GM18507 (cell line): ENCODE data around the gene ACTL7A.
"Not testable (repeated sequence)": the region's sequence is repeated elsewhere in the genome, so short reads cannot be mapped to it uniquely, and the experiment has no call there.

Experiments used
- DNase-seq: peaks from one replicate; pipeline ENCODE4 v3.0.0; 2011; ENCODE audit warnings: low read depth; ENCODE audit not compliant: insufficient read length; ENCODE audit errors: extremely low spot score
- FAIRE-seq: peaks from 2 replicates; lab custom pipeline; 2011; peaks lifted over from hg19 to GRCh38; lab: Jason Lieb, UNC

Gene ACTL7A

DNA sequence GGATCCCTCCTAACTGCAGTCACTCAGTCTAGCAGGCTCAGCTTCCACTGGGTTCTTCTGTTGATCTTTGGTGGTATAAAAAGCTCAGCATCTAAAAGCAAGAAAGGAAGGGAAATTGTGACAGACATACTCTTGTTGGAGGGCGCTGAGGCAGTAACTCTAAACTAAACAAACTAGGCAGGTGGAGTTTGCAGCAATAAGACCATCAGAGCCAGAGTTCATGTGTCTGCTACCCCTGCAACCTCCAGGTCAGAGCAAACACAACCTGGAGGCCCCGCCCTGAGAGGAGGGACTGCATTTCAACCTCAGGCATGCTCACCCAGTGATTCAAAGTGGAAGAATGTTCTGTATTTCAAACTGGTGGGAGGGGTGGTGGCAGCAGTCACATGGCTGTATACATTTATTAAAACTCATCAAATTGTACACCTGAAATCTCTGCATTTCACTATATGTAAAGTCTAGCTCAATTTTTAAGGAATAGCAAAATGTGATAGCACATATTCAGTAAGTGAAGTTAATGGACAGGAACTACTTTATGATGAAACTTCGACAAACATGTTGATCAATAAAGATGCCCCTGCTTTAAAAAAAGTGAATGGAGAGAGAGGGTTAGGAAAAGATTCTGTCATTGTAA lies 7.1 kb downstream of the ACTL7A start:
- DNase-seq (no peak), FAIRE-seq (no peak)

GRCh38 chr9:108874058-108874788 lies 12.2 kb downstream of the ACTL7A start:
- DNase-seq (no peak), FAIRE-seq (no peak)

- FAIRE-seq = no peak
- no peak for DNase-seq
Observed at GRCh38 chr9:108876425-108876824, 14.4 kb downstream of the ACTL7A start.

DNA sequence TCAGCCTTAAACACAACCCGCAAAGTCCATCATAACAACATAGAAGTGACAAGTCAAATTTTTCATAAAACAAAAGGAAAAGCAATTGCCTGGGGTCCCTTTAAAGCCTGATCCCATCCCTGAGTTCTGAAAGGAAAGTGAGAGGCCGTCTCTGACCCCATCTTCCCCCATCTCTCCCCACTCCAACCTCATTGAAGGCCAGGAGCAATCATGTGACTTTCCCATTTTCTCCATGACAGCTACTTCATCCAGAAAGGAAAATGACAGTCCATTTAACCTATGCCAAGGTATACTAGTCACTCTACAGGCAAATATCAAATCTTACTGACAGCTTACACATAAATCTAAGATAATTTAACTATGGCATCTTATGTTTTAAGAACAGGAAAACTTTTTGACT lies 15.5 kb downstream of the ACTL7A start:
- DNase-seq (no peak), FAIRE-seq (no peak)

- no peak for FAIRE-seq
- no peak for DNase-seq
Observed at GRCh38 chr9:108880738-108881316, 18.8 kb downstream of the ACTL7A start.

DNA sequence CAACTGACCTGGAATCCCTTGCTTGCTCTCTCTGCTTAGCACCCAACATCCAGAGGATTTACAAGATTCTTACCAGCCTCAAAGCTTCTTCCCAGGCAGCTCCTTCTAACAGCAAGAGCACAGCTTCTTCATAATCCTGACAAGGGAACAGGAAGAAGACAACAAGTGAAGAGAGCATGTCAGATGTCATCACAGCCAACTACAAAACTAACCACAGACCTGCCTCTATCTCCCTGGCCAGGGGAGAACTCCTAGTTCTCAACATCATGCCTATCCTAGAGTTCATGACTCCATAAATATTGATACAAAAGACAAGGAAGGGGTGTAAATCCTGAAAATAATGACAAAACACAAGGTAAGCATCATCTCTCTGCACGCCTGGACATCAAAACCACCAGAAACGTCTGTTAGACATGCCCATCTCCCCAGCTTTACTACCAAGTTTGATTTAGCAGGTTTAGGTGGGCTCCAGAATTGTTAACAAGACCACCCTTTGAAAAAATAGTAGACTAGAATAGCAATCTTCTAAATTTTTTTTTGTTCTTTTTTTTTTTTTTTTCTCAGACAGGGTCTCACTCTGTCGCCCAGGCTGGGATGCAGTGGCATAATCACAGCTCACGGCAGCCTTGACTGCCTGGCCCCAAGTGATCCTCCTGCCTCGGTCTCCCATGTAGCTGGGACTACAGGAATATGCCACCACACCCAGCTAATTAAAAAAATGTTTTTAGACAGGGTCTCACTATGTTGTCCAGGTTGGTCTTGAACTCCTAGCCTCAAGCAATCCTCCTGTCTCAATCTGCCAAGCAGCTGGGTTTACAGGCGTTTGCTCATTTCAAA lies 20.2 kb downstream of the ACTL7A start:
- no peak for DNase-seq
- FAIRE-seq = no peak

DNA sequence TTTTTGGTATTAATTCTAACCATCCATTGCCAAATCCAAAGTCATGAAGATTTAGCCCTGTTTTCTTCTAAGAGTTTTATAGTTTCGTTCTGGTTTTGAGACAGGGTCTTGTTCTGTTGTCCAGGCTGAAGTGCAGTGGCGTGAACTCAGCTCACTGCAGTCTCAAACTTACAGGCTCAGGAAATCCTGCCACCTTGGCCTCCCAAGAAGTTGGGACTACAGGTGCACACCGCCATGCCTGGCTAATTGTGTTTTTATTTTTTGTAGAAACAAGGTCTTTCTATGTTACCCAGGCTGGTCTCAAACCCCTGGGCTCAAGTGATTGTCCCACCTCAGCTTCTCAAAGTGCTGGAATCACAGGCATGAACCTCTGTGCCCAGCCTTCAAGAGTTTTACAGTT lies 21.0 kb downstream of the ACTL7A start:
- DNase-seq = no peak
- FAIRE-seq = no peak

DNA sequence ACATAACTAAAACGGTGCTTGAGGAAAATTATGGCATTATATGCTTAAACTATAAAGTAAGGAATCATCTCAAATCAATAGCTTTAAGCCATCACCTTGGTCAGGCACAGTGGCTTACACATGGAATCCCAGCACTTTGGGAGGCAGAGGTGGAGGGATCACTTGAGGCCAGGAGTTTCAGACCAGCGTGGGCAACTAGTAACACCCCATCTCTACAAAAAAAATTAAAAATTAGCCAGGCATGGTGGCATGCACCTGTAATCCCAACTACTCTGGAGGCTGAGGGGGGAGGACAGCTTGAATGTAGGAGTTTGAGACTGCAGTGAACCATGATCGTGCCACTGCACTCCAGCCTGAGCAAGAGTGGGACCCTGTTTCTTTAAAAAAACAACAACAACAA lies 22.6 kb downstream of the ACTL7A start:
- DNase-seq = no peak
- no peak for FAIRE-seq

DNA sequence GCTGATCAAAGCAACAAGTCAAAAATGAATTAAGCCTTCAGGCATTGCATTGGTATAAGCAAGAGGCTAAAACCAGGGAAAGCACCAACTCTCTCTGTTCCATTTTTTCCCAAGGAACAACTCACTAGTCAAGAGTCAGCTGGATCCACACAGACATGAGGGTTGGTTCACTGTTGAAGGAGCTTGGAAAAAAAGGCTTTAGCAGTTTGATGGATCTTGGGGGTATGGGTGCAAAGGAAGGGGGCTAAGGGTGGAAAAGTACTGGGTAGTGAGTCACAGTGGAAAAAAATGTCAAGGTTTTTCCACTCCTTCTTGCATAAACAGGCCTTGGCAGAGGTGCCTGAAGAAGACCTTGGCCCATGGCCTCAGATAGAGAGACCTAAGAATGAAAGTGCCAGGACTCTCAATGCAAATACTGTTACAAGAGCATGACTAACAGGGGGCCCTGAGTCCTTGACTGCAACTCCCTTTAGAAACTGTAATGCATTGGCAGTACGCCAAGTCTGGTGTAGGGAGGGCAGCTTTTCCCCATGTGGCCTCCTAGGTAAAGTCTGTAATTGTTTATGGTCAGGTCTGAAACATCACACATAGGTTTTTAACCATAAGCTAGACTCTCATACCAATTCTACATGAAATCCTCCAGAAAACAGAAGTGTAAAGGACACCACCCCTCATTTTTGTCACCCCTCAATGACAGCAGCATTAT lies 23.7 kb downstream of the ACTL7A start:
- DNase-seq (peak; percentile 22), FAIRE-seq (peak; percentile 84)

DNA sequence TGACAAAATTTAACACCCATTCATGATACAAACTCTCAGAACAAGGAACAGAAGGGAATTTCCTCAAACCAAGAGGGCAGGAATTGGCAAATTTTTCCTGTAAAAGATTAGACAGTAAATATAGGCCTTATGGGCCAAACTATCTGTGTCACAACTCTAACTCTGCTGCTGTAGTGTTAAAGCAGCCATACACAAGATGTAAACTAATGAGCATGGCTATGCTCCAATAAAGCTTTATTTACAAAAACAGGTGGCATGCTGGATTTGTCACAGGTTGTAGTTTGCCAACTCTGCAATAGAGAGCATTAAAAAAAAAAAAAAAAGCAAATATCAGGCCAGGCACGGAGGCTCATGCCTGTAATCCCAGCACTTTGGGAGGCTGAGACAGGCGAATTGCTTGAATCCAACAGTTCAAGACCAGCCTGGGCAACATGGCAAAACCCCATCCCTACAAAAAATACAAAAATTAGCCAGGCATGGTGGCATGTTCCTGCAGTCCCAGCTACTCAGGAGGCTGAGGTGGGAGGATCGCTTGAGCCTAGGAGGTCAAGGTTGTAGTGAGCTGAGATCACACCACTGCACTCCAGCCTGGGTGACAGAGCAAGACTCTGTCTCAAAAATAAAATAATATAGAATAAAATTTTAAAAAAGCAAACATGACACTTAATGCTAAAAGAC lies 24.7 kb downstream of the ACTL7A start:
- not testable (repeated sequence) for FAIRE-seq

DNA sequence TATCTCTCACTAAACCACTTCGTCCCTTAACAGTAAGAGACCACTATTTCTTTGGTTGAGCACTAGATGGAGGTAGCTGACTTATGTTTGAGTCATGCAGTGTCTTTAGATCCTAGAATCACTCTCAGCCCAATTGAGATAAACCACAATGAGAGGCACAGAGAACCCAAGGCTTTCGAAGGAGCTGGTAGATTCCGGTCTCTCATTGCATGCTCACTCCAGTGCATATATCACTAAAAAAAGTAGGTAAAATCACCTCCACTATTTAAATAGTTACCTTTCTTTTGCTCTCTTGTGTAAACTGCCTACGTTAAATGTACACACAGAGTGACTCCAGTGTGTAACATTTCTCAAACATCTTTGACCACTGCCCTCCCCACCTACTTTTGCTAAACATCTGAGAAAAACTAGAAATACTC lies 27.6 kb downstream of the ACTL7A start:
- no peak for DNase-seq

More for the DNA sequence above, 24.7 kb downstream of the ACTL7A start:
- not testable (repeated sequence) for DNase-seq

DNA sequence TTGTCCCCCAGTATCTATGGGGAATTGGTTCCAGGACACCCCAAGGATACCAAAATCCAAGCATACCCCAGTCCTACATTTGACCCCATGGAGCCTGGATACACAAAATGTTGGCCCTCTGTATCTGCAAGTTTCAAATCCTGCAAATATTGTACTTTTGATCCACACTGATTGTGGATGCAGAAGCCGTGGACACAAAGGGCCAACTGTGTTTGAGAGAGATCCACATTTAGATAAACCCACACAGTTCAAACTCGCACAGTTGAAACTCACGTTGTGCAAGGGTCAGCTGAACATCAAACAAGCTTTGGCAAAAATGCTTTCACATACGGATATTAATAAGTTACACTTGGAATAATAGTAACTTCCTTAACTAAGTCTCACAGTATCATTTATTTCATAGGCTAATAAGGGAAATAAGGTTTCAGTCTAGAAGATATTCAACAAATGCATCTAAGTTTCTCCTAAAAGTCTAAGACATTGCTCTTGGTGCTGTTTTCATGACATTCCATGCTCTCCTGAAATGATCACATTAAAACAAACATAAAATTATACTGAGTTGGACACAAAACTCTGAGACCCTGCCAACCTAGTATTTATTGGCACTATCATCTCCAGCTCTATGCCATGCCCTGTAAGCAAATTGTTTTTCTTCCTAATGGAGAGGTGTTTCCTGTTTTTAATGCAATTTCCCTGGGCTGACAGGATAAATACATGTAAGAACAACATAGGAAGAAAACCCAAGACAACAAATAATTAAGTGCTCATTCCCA lies 32.3 kb downstream of the ACTL7A start:
- no peak for FAIRE-seq
- no peak for DNase-seq

More for the DNA sequence above, 27.6 kb downstream of the ACTL7A start:
- FAIRE-seq = no peak

GRCh38 chr9:108897324-108898096 lies 35.4 kb downstream of the ACTL7A start:
- DNase-seq (no peak), FAIRE-seq (no peak)

- not testable (repeated sequence) for FAIRE-seq, DNase-seq
Observed at GRCh38 chr9:108899023-108899695, 37.1 kb downstream of the ACTL7A start.

DNA sequence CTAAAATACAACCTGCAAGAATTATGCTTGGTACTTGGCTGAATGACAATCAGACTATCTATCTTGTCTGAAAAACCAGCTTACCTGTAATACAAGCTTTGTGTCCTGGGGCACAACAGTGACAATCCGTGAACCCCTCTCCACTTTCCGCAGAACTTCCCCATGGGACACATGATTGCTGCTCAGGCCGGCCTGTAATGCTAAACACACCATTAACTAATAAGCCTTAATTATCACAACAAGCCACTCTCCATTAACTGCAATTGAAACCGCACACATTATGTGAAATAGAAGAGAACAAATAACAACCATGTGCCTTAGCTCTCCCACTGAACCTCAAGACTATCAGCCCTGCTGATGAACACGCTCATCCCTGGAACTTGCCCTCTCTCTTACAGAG lies 38.1 kb downstream of the ACTL7A start:
- no peak for DNase-seq

DNA sequence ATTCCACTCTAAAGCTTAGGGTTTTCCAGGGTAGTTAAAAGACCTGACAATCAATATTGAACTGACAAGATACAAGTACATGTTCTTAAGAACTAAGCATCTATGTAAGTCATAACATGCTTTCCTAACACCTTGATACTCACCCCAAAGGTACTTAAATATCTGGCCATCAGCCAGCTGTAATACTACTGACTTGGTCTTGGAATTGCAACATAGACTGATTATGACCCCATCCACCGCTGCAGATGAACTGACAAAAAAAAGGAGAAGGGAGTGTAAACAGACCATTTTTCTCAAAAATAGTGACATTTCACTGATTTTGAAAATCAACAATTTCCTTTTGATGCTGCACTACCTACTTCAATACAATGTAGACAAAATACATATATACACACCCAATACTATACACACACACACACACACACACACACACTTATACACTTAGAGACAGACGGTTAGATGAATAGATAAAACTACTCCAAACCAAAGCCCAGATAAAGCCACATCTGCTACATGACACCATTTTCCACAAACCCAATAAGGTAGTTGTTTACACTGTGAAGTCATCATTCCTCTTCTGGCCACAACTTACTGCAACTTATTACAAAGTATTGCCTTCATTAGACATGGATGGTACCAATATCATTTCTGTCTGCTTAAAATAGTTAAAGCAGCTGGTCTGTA lies 41.5 kb downstream of the ACTL7A start:
- FAIRE-seq (no peak), DNase-seq (no peak)

More for the DNA sequence above, 38.1 kb downstream of the ACTL7A start:
- FAIRE-seq = no peak
